Osteoblast (primary cell): Measurements from ENCODE around the gene TRHDE. TPM values are rescaled to one million over a fixed set of nuclear protein-coding genes. Genes with fewer than 3 reads are reported as not detected.

Experiments used
- DNase-seq: peaks from one replicate; pipeline ENCODE4 v3.0.0; 2011; ENCODE audit warnings: low spot score, mixed read lengths; ENCODE audit not compliant: insufficient read length; ENCODE audit errors: missing footprints
- H2AFZ ChIP-seq: 2 replicates; pipeline ENCODE4 v1.6.0; 2011; ENCODE audit warnings: mild to moderate bottlenecking, low read length
- H3K27ac ChIP-seq: 2 replicates; pipeline ENCODE4 v1.5.1; 2011; ENCODE audit warnings: mild to moderate bottlenecking, low read depth, low read length, moderate library complexity
- H3K27me3 ChIP-seq: 2 replicates; pipeline ENCODE4 v1.6.0; 2012; ENCODE audit warnings: mild to moderate bottlenecking, control low read depth, inconsistent platforms, low read length, moderate library complexity; ENCODE audit not compliant: insufficient read depth
- H3K36me3 ChIP-seq: 2 replicates; pipeline ENCODE4 v1.5.1; 2011; ENCODE audit warnings: mild to moderate bottlenecking, low read length, control low read depth, moderate library complexity; ENCODE audit not compliant: insufficient read depth
- H3K4me1 ChIP-seq: 2 replicates; pipeline ENCODE4 v1.5.1; 2011; ENCODE audit warnings: mild to moderate bottlenecking, low read length, control low read depth, moderate library complexity; ENCODE audit not compliant: insufficient read depth
- H3K4me2 ChIP-seq: 2 replicates; pipeline ENCODE4 v1.6.0; 2011; ENCODE audit warnings: mild to moderate bottlenecking, low read length; ENCODE audit not compliant: insufficient read depth
- H3K4me3 ChIP-seq: fragments of 200-600 bp; sonication (generic); 3 replicates; pipeline ENCODE4 v1.5.1; 2012; ENCODE audit warnings: mild to moderate bottlenecking, low read length, inconsistent platforms; ENCODE audit not compliant: insufficient read depth
- H3K79me2 ChIP-seq: 2 replicates; pipeline ENCODE4 v1.6.0; 2012; ENCODE audit warnings: mild to moderate bottlenecking, low read length, control low read depth, inconsistent platforms; ENCODE audit not compliant: insufficient read depth
- H3K9me3 ChIP-seq: 2 replicates; pipeline ENCODE4 v1.5.1; 2011; ENCODE audit warnings: low read depth, low read length, control low read depth
- H4K20me1 ChIP-seq: 2 replicates; pipeline ENCODE4 v1.6.0; 2012; ENCODE audit warnings: mild to moderate bottlenecking, low read length, control low read depth; ENCODE audit not compliant: insufficient read depth
- total RNA-seq: library from RNA; depleted of rRNA; stranded (reverse); fragments of >200 nt; gene quantifications from 2 replicates; pipeline ENCODE4 v1.2.3, GENCODE V29; 2012
- TF ChIP-seq, protein P1 (sequence below): IDR thresholded peaks from 2 replicates; pipeline ENCODE4 v1.5.1; 2011; ENCODE audit warnings: mild to moderate bottlenecking, low read depth, low read length, moderate library complexity; ENCODE audit errors: extremely low read depth

TRHDE gene
- total RNA-seq, 1 donor: under 0.01 TPM

DNA sequence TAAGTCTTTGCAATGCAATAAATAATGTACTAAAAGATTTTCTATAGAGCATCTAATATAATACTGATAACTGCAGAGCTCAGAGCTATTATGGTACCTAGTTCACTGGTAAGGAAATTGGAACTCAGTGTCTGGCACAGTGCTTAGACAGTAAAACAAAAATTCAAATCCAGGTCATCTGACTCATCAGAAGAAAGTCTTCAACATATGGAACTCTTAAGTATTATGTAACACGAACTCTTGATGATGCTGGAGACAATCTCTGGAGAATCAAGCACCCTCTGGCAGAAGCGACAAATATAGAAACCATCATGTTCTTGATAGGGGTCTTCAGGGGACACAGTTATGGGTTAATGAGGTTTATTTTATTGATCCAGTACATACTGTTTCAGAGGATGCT, 37.3 kb upstream of the TRHDE start:
- H3K36me3 ChIP-seq: no peaks in the 10 kb centered on the region
- no peak overlapping the region for H3K27ac ChIP-seq
- TF ChIP-seq, protein P1, sequence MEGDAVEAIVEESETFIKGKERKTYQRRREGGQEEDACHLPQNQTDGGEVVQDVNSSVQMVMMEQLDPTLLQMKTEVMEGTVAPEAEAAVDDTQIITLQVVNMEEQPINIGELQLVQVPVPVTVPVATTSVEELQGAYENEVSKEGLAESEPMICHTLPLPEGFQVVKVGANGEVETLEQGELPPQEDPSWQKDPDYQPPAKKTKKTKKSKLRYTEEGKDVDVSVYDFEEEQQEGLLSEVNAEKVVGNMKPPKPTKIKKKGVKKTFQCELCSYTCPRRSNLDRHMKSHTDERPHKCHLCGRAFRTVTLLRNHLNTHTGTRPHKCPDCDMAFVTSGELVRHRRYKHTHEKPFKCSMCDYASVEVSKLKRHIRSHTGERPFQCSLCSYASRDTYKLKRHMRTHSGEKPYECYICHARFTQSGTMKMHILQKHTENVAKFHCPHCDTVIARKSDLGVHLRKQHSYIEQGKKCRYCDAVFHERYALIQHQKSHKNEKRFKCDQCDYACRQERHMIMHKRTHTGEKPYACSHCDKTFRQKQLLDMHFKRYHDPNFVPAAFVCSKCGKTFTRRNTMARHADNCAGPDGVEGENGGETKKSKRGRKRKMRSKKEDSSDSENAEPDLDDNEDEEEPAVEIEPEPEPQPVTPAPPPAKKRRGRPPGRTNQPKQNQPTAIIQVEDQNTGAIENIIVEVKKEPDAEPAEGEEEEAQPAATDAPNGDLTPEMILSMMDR: no peak
- no peaks in the 10 kb centered on the region for H3K9me3 ChIP-seq
- no peak overlapping the region for H3K4me2 ChIP-seq
- peaks cover 3% of the 10 kb centered on the region for H3K4me1 ChIP-seq
- H3K79me2 ChIP-seq: no peaks in the 10 kb centered on the region
- no peak for DNase-seq
- H2AFZ ChIP-seq: no peak overlapping the region
- H4K20me1 ChIP-seq: no peaks in the 10 kb centered on the region
- H3K4me3 ChIP-seq: no peak overlapping the region
- no peaks in the 10 kb centered on the region for H3K27me3 ChIP-seq

DNA sequence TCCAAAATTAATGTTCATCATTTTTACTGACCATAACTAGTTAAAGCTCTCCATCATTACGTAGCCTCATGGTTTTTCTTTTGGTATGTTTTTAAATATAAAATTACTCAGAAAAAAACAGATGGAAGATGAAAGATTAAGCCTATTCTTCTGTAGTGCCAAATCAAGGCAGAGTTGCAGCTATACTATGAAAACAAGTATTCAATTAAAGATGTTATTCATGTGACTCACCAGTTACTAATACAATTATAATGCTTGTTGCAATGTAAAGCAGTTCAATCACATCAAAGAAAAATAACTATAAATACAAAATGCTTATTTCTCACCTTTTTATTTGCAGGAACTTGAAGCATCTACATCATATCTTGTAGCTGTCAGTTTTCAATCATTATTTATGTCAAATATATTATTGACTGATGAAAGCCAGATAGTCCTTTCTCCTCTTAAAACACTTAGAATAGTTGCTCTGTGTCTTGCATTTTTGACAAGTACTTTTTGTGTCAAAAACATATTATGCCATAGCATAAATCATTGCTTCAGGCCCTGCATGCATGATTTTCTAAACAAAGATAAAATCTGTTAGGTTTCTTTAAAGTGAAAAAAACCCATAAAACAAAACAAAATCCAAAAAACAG, 36.0 kb upstream of the TRHDE start:
- Histone ChIP-seq H3K36me3 (no peaks in the 10 kb centered on the region), H3K27ac (no peak overlapping the region), H3K4me1 (no peaks in the 10 kb centered on the region), H3K4me3 (no peak overlapping the region), H3K27me3 (no peaks in the 10 kb centered on the region), H3K9me3 (no peaks in the 10 kb centered on the region), H4K20me1 (no peaks in the 10 kb centered on the region), H3K79me2 (no peaks in the 10 kb centered on the region), H2AFZ (no peak overlapping the region), H3K4me2 (no peak overlapping the region)
- TF ChIP-seq, protein P1: no peak
- DNase-seq: no peak

DNA sequence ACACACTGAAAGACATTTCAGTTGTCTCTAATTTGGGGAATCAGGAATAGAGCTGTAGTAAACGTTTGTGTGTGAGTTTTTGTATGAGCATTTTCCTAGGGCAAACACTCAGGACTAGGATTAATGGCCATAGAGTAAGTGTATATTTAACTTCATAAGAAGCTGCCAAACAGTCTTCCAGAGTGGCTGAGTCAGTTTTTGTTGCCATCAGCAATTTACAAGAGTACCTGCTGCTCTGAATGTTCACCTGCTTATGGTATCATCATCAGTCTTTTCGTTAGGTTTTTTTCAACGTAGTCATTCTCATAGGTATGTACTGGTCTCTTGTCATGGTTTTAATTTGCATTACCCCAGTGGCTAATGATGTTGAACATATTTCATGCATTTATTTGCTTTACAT, 30.6 kb upstream of the TRHDE start:
- Histone ChIP-seq H3K27ac (no peak overlapping the region), H4K20me1 (no peaks in the 10 kb centered on the region), H3K4me1 (peaks cover 2% of the 10 kb centered on the region), H2AFZ (no peak overlapping the region), H3K4me3 (no peak overlapping the region), H3K36me3 (no peaks in the 10 kb centered on the region), H3K79me2 (no peaks in the 10 kb centered on the region), H3K4me2 (no peak overlapping the region), H3K27me3 (no peaks in the 10 kb centered on the region), H3K9me3 (no peaks in the 10 kb centered on the region)
- DNase-seq: no peak
- TF ChIP-seq, protein P1: no peak

DNA sequence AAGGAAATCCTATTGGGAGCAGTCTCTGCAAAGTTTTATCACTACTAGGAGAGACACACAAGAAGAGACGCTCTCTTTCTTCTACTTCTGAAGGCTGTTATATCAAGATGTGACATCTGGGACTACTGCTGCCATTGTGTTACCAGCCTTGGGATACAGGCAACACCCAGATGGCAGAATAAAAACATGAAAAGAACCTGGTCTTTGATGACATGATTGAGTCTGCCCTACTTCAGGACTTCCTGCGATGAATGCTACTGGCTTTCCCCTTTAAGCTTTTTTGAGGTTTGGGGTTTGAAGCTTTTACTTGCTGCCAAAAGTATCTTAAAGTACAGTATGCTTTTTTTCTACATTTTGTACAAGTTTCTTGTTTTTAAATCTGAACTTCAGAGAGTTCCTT, 29.2 kb upstream of the TRHDE start:
- Histone ChIP-seq H3K27me3 (no peaks in the 10 kb centered on the region), H3K79me2 (no peaks in the 10 kb centered on the region), H2AFZ (no peak overlapping the region), H4K20me1 (no peaks in the 10 kb centered on the region), H3K4me2 (no peak overlapping the region), H3K4me3 (no peak overlapping the region), H3K9me3 (no peaks in the 10 kb centered on the region), H3K27ac (no peak overlapping the region), H3K4me1 (peaks cover 4% of the 10 kb centered on the region), H3K36me3 (no peaks in the 10 kb centered on the region)
- DNase-seq: no peak
- TF ChIP-seq, protein P1: no peak
